Vein endothelial cell (primary cell): ENCODE data around the gene UBE2E1. TPM values are rescaled to one million over a fixed set of nuclear protein-coding genes. Genes with fewer than 3 reads are reported as not detected.

Source experiments
- total RNA-seq: library from RNA; depleted of rRNA; stranded (reverse); fragments of >200 nt; gene quantifications from 2 replicates; pipeline ENCODE4 v1.2.3, GENCODE V29; 2012

The UBE2E1 gene
- total RNA-seq, result 134 and 163 TPM in 2 replicates

GRCh38 chr3:23805633-23806533, at the start of gene UBE2E1:
Gene UBE2E1 (plus strand): TSS chr3:23805955. CDS start chr3:23807270, 1,315 bp downstream.

GRCh38 chr3:23916886-23917678, 111.3 kb downstream of the UBE2E1 start, which contains the start of the genes NKIRAS1 and RPL15:
Gene NKIRAS1 (minus strand): TSS chr3:23916990. CDS start chr3:23910904, 6,086 bp downstream.
Gene RPL15 (plus strand): TSS chr3:23917132. CDS start chr3:23917860, 728 bp downstream.

Other genes starting within 250 kb of the UBE2E1 start
- gene NKIRAS1, start 111.0 kb downstream of the UBE2E1 start, total RNA-seq, result 6.0 and 7.2 TPM in 2 replicates
- gene RPL15, start 111.2 kb downstream of the UBE2E1 start, total RNA-seq, result 2,471 and 3,349 TPM in 2 replicates
- gene NR1D2, start 139.3 kb downstream of the UBE2E1 start, total RNA-seq, result 29.2 and 34.6 TPM in 2 replicates